Nucleus accumbens (tissue), 56 donors: ENCODE results near the gene AHRR.
"Not testable (repeated sequence)": the region's sequence is repeated elsewhere in the genome, so short reads cannot be mapped to it uniquely, and the experiment has no call there.

Experiments used
- DNase-seq, 56 donors: peaks; one replicate each; lab custom pipeline; 2025; lab: John Stamatoyannopoulos, UW

AHRR gene

DNA sequence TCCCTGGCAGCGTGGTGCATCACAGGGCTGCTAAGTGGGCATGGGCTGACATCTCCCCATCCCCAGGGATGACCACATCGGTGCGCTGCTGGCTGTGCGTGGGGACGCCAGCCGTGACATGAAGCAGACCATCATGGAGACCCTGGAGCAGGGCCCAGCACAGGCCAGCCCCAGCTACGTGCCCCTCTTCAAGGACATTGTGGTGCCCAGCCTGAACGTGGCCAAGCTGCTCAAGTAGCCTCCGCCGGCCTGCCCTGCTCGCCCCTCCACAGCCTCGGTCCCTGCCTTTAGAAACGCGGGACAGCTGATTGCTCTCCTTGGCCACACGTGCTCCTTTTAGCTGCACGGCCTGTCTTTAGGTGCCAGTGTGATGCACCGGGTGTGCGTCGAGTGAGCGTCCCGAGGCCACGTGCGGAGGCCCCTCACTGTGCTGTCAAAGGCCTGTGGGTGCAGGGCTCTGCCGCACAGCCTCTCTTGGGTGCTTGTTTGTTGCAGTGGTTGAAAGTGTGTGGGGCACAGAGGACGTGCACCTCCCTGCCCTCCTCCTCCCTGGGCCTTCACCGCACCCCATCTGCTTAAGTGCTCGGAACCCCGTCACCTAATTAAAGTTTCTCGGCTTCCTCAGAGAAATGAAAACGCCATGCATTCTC lies 145.3 kb downstream of the AHRR start:
- DNase-seq: no peak

DNA sequence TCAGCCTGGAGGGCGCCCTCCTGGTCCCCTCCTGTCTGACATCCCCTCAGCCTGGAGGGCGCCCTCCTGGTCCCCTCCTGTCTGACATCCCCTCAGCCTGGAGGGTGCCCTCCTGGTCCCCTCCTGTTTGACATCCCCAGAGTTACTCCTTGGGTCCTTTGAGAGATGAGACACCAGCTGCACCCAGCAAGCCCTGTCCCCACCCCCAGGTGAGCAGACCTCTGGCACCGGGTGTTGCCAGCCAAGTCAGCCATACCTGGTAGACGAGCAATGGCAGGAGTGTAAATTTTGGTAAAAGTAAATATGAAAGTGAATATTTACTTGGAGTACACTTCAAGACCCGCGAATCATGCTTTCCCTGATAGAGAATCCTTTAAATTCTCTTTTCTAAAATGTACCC lies 146.9 kb downstream of the AHRR start:
- DNase-seq: no peak

DNA sequence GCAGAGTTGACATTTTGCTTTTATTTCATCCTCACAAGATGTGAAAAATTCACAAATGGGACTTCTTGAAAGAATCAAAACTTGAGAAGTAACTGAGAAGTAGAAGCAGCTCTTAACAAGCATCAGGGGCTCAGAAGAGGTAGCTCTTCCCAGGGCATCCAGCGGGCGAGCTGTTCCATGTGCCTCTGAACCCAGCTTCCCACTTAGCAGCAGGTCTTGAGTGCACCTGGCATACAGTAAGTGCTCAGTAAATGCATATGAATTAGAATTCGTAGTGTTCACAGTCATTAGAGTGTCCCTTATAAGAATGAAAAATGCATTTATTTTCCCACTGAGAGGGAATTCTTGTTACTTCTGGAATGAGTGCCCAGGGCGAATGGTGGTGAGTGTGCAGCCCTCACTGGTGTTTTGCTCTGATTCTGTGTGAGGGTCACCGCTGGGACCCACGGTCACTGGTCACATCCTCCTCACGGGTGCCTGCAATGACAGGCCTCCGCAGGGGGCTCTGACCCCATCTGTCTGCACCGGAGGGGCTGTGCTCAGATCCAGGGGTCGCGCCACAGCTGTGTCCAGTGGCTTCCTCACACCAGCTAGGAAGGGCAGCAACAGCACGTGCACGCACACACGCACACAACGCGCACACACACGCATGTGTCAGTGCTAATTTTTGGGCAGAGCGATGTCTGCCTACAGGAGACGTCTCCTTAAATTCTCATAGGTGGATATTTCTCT lies 148.4 kb downstream of the AHRR start:
- DNase-seq: no peak

DNA sequence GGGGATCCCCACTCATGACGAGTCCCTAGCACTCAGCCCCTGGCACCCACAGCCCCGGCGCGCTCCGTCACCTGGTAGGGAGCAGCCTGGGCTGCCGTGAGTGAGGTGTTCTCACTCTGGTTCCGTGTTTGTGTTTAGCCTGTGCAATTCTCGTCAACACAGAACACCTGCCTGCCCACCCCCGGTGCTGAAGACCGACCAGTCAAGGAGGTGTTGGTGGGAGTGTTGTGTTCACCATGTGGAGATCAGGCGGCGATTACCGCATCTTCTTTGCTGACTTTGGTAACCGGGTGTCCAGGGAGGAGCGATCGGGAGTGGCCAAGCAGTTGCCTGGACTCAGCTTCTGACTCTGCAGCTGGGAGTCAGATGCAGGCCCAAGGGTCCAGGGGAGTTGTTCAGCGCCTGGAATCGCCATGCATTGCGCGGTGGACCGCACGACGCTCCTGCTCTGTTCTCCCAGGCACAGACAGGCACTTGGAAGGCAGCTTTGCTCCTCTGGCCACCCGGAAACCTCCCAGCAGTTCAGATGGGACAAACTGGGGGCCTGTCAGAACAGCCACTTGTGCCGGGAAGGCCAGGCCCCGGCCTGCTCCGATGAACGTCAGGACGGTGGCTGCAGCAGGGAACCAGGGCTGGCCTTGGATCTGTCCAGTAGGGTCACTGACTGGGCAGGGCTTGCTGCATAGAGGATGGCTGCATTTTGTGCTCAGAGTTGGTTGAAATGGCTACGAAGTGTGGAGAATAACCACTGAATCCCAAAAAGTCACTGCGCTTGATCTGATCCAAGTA lies 149.6 kb downstream of the AHRR start:
- no peak for DNase-seq

GRCh38 chr5:471750-472058 lies 150.2 kb downstream of the AHRR start:
- DNase-seq: no peak

- DNase-seq: peak in 3 of 56 donors; percentile 30 to 50 (median 39)
Measured at GRCh38 chr5:472076-472655, 150.7 kb downstream of the AHRR start.

- DNase-seq: peak in 54 of 56 donors; percentile 47 to 93 (median 76)
Measured at GRCh38 chr5:472656-473550, 151.4 kb downstream of the AHRR start.

GRCh38 chr5:473551-474192 lies 152.2 kb downstream of the AHRR start:
- DNase-seq: peak in 9 of 56 donors; percentile 15 to 57 (median 32)

DNA sequence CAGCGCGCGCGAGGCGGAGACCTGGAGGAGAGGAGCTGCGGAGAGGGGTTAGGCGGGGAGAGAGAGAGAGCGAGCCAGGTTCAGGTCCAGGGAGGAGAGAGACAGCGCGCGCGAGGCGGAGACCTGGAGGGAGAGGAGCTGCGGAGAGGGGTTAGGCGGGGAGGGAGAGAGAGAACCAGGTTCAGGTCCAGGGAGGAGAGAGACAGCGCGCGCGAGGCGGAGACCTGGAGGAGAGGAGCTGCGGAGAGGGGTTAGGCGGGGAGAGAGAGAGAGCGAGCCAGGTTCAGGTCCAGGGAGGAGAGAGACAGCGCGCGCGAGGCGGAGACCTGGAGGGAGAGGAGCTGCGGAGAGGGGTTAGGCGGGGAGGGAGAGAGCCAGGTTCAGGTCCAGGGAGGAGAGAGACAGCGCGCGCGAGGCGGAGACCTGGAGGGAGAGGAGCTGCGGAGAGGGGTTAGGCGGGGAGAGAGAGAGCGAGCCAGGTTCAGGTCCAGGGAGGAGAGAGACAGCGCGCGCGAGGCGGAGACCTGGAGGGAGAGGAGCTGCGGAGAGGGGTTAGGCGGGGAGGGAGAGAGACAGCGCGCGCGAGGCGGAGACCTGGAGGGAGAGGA lies 152.8 kb downstream of the AHRR start:
- DNase-seq: not testable (repeated sequence)

DNA sequence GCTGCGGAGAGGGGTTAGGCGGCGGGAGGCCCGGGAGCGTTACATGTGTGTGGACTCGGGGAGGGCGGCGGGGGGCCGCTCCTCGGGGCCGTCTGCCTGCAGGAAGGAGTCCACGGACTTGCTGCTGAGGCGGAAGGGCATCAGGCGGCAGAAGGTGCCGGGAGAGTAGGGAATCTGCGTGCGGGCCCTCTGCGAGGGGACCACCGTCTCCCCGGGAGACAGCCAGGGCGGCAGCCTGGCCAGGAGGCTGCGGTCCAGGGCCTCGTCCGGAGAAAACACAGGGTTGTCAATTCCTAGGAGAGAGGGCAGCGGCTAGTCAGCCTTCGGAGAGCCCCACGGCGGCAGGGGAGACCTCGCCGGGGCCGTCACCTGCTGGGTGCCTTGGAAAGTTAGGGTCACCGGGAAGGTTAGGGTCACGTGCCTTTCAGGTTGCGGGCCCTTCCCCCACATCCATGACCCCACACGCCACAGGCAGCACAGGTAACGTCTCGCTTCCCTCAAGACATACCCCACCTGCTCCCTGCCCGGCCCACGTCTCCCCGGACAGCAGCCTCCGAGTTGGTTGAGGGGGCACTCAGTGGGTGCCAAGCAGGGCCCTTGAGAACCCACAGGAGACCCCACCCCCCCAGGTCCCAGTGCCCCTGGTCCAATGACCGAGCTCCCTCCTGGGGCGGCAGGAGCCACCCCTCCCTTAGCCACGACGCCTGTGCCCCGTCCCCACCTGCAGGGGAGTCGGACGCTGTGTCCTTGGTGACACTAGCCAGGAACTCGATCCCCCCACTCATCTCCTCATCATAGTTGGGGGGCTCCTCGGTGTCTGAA lies 153.5 kb downstream of the AHRR start:
- DNase-seq: no peak

- DNase-seq: no peak
Measured at GRCh38 chr5:475704-476101, 154.2 kb downstream of the AHRR start.

GRCh38 chr5:476102-476813 lies 154.7 kb downstream of the AHRR start:
- no peak for DNase-seq

DNA sequence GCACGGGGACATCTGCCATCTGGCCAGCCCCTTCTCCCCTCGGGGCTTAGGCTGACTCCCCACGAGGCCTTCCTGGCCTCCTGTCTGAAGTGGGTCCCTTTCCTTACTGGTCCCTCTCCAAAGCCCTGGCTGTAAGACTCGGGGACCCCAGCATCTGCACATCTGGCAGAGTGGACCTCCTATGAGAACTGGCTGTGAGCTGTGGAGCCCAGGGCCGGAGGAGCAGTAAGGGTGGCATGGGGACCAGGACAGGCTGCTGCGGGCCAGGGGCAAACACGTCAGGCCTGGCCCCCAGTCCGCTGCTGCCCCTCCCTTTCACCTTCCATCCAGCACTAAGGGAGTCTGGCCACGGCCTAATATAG lies 155.3 kb downstream of the AHRR start:
- DNase-seq: no peak

- no peak for DNase-seq
Measured at GRCh38 chr5:477247-477646, 155.7 kb downstream of the AHRR start.

GRCh38 chr5:477871-478270 lies 156.4 kb downstream of the AHRR start:
- DNase-seq: no peak

GRCh38 chr5:478369-478981 lies 157.0 kb downstream of the AHRR start:
- no peak for DNase-seq

- DNase-seq: no peak
Measured at GRCh38 chr5:478982-479535, 157.5 kb downstream of the AHRR start.
